A673 (cell line): Measurements from ENCODE around the gene ANKS6. TPM values are rescaled to one million over a fixed set of nuclear protein-coding genes. Genes with fewer than 3 reads are reported as not detected.

Source experiments
- BruUV-seq: library from RNA; stranded (reverse); fragments of 400-500 nt; replicated peaks from 2 replicates; lab custom pipeline; 2021; lab: Mats Ljungman, UMichigan
- CTCF ChIA-PET: fragments of 300-600 bp; sonication (Branson Sonifier 250); formaldehyde crosslinking; loops from one replicate; lab custom pipeline; 2022; ENCODE audit warnings: antibody characterized with exemption; lab: Charles Lee
- POLR2A ChIA-PET: fragments of 300-600 bp; sonication (Branson Sonifier 250); formaldehyde crosslinking; loops from one replicate; lab custom pipeline; 2022; ENCODE audit warnings: antibody characterized with exemption; ENCODE audit not compliant: low non-redundant PET; lab: Charles Lee
- DNase-seq: peaks from one replicate; pipeline ENCODE4 v3.0.0-alpha.2; 2015; ENCODE audit warnings: low spot score
- H3K27ac ChIP-seq: fragments of 200-600 bp; sonication (generic); 2 replicates; pipeline ENCODE4 v1.5.1; 2016; ENCODE audit warnings: mixed run types, low read depth, mild to moderate bottlenecking, mixed read lengths, antibody characterized with exemption, low read length; ENCODE audit not compliant: poor library complexity, severe bottlenecking
- H3K27me3 ChIP-seq: fragments of 200-600 bp; sonication (generic); replicated peaks from 2 replicates; pipeline ENCODE4 v1.6.1; 2017; ENCODE audit warnings: mixed run types, low read depth, mild to moderate bottlenecking, mixed read lengths, antibody characterized with exemption, low read length; ENCODE audit not compliant: insufficient read depth, poor library complexity
- H3K36me3 ChIP-seq: fragments of 200-600 bp; sonication (generic); 2 replicates; pipeline ENCODE4 v1.6.1; 2016; ENCODE audit warnings: mixed run types, mild to moderate bottlenecking, mixed read lengths, antibody characterized with exemption, low read length; ENCODE audit not compliant: insufficient read depth, poor library complexity, severe bottlenecking
- H3K4me1 ChIP-seq: fragments of 200-600 bp; sonication (generic); 2 replicates; pipeline ENCODE4 v1.6.1; 2017; ENCODE audit warnings: mixed run types, mild to moderate bottlenecking, mixed read lengths, antibody characterized with exemption, low read length; ENCODE audit not compliant: insufficient read depth, poor library complexity, severe bottlenecking
- H3K4me3 ChIP-seq: fragments of 200-600 bp; sonication (generic); 2 replicates; pipeline ENCODE4 v1.5.1; 2016; ENCODE audit warnings: low read depth, mixed run types, mild to moderate bottlenecking, mixed read lengths, low read length; ENCODE audit not compliant: poor library complexity, severe bottlenecking
- H3K9me3 ChIP-seq: fragments of 200-600 bp; sonication (generic); 2 replicates; pipeline ENCODE4 v1.6.1; 2016; ENCODE audit warnings: mixed run types, low read depth, mild to moderate bottlenecking, mixed read lengths, antibody characterized with exemption, low read length; ENCODE audit not compliant: poor library complexity, severe bottlenecking
- CTCF ChIP-seq: fragments of 300-800, 200-600 bp; sonication (generic); conservative IDR thresholded peaks from 2 replicates; pipeline ENCODE4 v1.5.1; 2017; ENCODE audit warnings: low read depth, mild to moderate bottlenecking, antibody characterized with exemption, low read length, moderate library complexity, mixed read lengths
- EZH2 ChIP-seq: fragments of 200-600 bp; sonication (generic); IDR thresholded peaks from 2 replicates; pipeline ENCODE4 v1.6.1; 2017; ENCODE audit warnings: borderline replicate concordance, low read depth, mild to moderate bottlenecking, mixed read lengths, antibody characterized with exemption, low read length; ENCODE audit not compliant: poor library complexity, severe bottlenecking
- intact Hi-C: fragments of 100-400 bp; cut with micrococcal nuclease; formaldehyde crosslinking; loops from one replicate; pipeline ENCODE4 v1.10.0; 2022; ENCODE audit not compliant: unreplicated experiment
- total RNA-seq: library from RNA; stranded (reverse); gene quantifications from 2 replicates; pipeline ENCODE4 v1.2.3, GENCODE V29; 2021

ANKS6 gene
- total RNA-seq, 1 experiment from 2014 or later = 14.4 TPM

DNA sequence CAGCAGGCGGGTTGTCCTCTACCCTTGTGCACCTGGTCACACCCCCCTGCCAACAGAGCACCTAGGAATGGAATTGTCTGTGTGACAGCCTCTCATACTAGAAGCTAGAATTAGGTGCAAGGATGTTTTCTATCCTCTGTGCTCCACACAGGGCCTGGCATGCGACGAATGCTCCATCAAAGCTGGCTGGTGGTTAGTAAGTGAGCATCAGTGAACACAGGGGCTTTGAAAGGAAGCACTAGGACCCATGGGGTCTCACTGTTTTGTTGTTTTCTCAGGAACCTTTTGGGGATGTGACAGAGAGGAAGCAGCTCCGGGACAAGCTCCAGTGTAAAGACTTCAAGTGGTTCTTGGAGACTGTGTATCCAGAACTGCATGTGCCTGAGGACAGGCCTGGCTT is 43.4 kb upstream of the ANKS6 start:
- Histone ChIP-seq H3K4me1 (no peaks in the 10 kb centered on the region), H3K27me3 (no peaks in the 10 kb centered on the region), H3K4me3 (no peak overlapping the region), H3K27ac (no peak overlapping the region), H3K36me3 (no peaks in the 10 kb centered on the region), H3K9me3 (no peaks in the 10 kb centered on the region)
- DNase-seq = no peak
- POLR2A ChIA-PET = no interaction called here
- no TSS peak for BruUV-seq
- TF ChIP-seq EZH2 (no peak), CTCF (no peak)
- CTCF ChIA-PET = no interaction called here
- intact Hi-C loops = no loop called here

GRCh38 chr9:98838868-98839565 is 42.7 kb upstream of the ANKS6 start:
- intact Hi-C loops = no loop called here
- no peak overlapping the region for H3K4me3 ChIP-seq
- H3K9me3 ChIP-seq = no peaks in the 10 kb centered on the region
- H3K27ac ChIP-seq = no peak overlapping the region
- POLR2A ChIA-PET = no interaction called here
- H3K4me1 ChIP-seq = no peaks in the 10 kb centered on the region
- CTCF ChIA-PET = no interaction called here
- no TSS peak for BruUV-seq
- H3K36me3 ChIP-seq = no peaks in the 10 kb centered on the region
- no peak for TF ChIP-seq CTCF
- no peak for TF ChIP-seq EZH2
- no peaks in the 10 kb centered on the region for H3K27me3 ChIP-seq
- no peak for DNase-seq

- TF ChIP-seq EZH2 (no peak), CTCF (no peak)
- no peak for DNase-seq
- POLR2A ChIA-PET = no interaction called here
- Histone ChIP-seq H3K4me1 (no peaks in the 10 kb centered on the region), H3K36me3 (no peaks in the 10 kb centered on the region), H3K4me3 (no peak overlapping the region), H3K27ac (no peak overlapping the region), H3K27me3 (no peaks in the 10 kb centered on the region), H3K9me3 (no peaks in the 10 kb centered on the region)
- CTCF ChIA-PET = no interaction called here
- intact Hi-C loops = no loop called here
- BruUV-seq = no TSS peak
Observed at GRCh38 chr9:98838155-98838867, 42.0 kb upstream of the ANKS6 start.
